Inferior parietal cortex (tissue), 1 donor: Measurements from ENCODE around the gene KRTAP1-4.
"Not testable (repeated sequence)": the region's sequence is repeated elsewhere in the genome, so short reads cannot be mapped to it uniquely, and the experiment has no call there.

ENCODE experiments used
- DNase-seq: peaks from one replicate; pipeline ENCODE4 v3.0.0-alpha.2; 2016; ENCODE audit errors: extremely low spot score

KRTAP1-4 gene, protein sequence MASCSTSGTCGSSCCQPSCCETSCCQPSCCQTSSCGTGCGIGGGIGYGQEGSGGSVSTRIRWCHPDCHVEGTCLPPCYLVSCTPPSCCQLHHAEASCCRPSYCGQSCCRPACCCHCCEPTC

DNA sequence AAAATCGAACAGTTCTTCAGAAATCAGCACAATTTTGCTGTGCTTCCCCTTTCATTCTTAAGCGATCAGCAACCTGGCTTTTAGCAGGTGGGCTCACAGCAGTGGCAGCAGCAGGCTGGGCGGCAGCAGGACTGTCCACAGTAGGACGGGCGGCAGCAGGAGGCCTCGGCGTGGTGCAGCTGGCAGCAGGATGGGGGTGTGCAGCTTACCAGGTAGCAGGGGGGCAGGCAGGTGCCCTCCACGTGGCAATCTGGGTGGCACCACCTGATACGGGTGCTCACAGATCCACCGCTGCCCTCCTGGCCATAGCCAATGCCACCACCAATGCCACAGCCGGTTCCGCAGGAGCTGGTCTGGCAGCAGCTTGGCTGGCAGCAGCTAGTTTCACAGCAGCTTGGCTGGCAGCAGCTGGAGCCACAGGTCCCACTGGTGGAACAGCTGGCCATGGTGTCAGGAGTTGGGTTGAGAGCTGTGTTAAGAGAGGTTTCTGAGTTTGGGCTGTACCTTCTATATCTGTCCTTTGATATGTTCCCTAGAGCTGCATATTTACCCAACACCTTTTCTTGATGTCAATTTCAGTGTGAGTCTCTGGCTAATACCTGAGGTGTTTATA is at the start of gene KRTAP1-4:
Gene KRTAP1-4, minus strand, starts transcription at position 563 of the 613 bp plus-strand sequence. Its CDS starts 117 bp downstream, at position 446.
- no peak for DNase-seq

DNA sequence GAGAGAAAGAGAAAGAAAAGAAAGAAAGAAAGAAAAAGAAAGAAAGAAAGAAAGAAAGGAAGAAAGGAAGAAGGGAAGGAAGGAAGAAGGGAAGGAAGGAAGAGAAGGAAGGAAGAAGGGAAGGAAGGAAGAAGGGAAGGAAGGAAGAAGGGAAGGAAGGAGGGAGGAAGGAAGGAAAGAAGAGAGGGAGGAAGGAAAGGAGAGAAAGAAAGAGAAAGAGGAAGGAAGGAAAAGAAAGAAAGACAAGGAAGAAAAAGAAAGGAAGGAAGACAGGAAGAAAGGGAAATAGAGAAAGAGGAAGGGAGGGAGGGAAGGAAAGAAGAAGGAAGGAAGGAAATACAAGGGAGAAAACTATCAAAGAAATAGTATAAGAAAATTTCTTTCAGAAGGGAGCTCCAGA is 46.8 kb upstream of the KRTAP1-4 start:
- no peak for DNase-seq

DNA sequence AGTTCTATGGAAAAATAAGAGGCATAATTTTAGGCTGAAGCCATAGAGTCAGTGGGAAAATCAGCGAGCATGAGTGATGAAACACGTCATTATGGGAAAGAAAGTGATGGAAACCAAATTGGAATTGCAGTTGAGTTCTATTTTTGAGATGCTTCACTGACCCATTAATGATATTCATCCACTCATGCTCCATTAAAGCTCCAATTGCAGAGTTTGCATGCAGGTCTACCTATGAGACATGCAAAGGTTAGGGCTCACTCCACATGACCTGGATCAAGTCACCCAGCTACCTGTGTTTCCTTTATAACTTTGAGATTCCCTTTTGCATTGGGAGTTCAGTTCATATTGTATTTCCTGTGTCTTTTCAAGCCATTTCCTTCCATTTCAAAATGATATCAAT is 43.7 kb upstream of the KRTAP1-4 start:
- no peak for DNase-seq

DNA sequence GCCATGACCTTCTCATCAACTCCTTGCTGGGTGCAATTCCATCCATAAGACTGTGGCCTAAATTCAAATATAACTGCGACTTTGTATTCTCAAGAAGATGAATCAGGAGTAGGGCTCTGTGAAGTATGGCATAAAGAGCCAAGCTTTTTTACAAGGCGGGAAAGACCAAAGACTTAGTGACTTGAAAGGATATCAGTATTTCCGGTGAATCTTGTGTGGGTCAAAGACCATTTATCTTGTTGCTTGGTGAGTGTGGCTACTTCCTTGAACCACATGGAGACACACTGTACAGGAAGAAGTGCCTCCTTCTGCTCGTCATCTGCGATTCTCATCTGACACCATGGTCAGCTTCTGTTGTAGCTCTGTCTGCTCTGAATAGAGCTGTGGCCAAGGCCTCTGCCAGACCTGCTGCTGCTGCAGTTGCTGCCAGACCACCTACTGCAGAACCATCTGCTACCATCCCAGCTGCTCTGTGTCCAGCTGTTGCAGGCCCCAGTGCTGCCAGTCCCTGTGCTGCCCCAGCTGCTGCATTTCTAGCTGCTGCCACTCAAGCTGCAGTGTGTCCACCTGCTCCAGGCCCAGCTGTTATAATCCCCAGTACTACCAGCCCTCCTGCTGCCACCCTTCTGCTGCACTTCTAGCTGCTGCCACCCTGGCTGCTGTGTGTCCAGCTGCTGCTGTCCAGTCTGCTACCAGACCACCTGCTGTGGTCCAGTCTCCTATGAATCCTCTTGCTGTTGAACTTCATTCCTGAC is 41.8 kb upstream of the KRTAP1-4 start:
- DNase-seq, result no peak

DNA sequence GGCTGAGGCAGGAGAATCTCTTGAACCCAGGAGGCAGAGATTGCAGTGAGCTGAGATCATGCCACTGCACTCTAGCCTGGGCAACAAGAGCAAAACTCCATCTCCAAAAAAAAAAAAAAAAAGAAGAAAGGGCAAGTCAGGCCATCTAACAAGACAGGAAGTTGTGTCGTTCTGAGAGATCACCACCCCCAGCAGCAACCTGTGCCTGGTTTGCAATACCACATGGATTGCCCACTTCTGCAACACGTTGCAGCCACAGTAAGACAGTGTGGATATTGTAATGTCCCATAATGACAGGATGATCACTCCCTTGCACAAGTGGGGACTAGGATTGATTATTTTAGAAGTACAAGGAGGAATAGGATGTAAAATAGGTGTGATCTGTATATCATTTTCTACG is 39.0 kb upstream of the KRTAP1-4 start:
- DNase-seq, result no peak

DNA sequence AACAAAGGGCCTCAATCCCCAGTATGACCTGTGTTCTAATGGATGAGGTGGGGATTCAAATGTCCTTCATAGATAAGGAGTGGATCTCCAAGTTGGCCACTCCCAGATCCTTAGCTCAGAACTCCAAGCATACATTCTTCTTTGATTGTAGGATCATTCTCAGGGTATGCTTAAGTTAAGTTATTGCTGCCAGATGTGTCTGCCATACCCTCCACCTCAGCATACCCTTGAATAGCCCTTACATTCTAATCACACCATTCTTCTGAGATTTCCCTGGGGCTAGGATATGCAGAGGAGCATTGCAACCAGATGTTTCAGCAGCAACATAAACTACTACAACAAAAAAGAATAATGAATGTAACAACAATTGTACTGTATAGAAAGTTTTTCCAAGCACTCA is 37.3 kb upstream of the KRTAP1-4 start:
- no peak for DNase-seq

DNA sequence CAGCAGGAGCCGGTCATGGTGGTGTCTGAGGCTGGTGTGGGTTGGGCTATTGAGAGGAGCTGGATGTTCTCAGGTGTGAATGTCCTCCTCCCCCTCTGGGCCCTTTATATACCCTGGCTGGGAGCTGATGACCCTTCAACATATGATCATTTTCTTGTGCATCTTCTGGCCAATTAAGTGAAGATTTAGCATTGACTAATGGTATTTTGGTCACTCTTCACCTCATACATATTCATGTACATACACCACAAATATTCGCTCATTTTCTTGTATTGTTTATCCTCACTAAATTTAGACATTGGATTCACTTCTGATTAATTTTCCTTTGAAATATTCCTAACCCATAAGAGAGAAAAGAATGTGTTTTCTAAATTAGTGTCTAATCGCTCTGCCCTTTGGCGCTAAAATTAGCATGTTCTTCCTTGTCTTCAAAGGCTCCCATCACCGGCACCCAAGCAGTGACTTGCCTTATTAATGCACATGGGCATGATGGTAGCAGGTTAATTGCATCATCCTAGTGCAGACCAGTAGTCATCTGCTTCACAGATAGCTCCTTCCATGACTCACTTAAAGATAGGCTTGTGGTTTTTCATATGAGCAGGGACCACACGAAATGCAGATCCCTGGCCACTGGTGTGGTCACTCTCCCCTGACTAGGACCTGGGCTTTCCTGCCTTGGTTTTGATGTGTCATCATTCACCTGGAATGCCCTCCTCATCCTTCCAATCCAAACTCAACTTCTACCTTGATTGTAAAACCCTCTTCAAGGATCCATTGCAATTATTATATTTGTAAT is 36.0 kb upstream of the KRTAP1-4 start, which contains the start of gene KRTAP2-4:
Gene KRTAP2-4, minus strand, starts transcription at position 51 of the 796 bp plus-strand sequence. Its CDS starts 34 bp downstream, at position 17.
- no peak for DNase-seq

DNA sequence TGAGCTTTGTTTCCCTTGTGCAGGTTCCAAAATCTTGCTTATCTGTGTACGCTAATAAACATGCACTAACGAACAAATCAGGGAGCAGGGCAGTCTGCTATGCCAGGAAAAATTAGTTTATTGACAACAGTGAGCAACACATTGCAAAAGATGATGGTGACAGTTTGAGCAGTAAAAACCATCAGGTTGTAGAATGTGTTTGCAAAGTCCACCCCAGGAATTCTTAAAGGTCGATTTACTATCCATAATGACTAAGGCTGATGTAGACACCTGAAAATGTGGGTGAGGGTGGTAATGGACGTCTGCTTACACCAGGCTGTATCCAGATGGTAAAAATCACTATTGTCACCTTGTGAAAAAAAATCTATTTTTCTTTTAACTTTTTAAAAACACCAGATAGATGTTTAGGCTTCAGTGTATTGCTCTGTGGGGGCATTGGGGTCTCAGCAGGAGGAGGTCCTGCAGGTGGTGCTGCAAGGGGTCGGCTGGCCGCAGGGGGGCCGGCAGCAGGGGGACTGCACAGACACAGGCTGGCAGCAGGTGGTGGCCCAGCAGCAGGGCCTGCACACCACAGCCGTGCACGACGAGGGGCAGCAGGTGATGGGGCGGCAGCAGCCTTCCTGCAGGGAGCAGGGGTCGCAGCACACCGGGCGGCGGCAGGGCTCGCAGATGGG is 35.2 kb upstream of the KRTAP1-4 start:
- DNase-seq, result not testable (repeated sequence)

DNA sequence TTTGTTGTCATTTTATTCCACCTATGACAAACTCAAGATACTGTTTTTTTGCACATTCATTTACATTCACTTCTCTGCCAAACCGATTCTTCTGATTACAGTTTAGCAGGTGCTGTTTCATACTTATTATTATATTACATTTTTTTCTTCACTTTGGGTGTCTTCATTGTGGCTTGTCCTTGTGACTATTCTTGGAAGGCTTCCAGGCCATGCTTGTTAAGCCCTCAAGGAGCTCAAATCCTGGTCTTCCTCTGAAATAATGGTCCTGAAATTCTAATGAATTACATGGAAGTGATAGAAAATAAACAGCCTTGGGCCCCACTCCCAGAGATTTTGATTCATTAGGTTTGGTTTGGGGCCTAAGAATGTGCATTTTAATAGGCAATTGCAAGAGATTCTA is 34.3 kb upstream of the KRTAP1-4 start:
- DNase-seq, result no peak

DNA sequence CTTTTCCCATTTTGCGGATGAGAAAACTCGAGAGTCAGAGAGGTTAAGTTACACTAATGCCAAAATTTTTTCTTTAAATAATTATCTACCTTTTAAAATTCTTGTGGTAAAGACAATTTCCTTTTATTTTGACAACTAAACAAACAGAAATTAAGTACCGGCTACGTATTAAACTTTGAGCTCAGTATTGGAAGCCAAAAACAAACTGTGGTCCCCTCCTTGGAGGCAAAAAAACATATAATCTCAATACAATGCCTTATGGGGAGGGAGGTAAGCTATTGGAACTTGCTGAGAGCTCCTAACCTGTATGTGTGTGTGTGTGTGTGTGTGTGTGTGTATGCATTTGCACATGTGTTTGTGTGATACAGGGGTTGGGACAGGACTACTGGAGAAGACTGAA is 33.5 kb upstream of the KRTAP1-4 start:
- DNase-seq, result no peak

DNA sequence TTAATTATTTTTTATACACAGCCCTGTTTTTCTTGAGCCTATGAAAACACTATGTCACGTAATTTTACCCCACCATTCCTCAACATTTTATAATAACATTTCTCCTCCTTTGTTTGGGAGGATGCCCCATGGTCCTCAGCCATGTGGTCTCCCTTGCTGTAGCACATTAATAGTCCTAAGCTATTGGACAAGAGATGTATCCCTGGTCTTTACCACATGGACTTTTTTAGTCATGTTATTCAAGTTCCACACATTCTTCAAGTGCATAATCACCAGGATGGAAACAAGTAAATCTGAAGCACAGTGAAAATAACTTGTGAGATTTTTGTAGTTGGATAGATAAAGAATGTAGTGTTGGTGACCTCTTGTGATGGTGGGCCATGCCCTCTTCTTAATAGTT is 32.0 kb upstream of the KRTAP1-4 start:
- no peak for DNase-seq

DNA sequence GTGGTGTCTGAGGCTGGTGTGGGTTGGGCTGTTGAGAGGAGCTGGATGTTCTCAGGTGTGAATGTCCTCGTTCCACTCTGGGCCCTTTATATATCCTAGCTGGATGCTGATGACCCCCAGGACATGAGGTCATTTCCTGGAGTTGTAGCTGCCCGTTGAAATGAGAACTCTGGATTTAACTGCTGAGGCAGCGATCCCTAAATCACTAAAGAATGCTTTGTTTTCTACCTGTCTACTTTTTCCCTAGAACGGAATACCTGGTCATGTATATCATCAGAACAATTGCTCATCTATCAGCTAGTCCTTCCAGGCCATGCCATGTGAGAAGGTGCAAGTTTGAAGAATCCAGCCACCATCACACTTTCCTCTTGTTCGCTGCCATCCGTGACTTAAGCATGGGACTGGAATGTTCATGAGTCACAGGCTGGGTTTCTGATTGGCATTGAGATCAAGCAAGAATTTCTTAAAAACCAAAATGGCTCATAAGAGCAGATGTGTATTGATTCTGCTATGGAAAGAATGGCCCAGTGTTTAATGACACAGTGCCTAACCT is 30.1 kb upstream of the KRTAP1-4 start, which contains the start of gene KRTAP2-3:
Gene KRTAP2-3, minus strand, starts transcription at position 63 of the 553 bp plus-strand sequence. CDS start 64 bp downstream, outside the sequence.
- no peak for DNase-seq

DNA sequence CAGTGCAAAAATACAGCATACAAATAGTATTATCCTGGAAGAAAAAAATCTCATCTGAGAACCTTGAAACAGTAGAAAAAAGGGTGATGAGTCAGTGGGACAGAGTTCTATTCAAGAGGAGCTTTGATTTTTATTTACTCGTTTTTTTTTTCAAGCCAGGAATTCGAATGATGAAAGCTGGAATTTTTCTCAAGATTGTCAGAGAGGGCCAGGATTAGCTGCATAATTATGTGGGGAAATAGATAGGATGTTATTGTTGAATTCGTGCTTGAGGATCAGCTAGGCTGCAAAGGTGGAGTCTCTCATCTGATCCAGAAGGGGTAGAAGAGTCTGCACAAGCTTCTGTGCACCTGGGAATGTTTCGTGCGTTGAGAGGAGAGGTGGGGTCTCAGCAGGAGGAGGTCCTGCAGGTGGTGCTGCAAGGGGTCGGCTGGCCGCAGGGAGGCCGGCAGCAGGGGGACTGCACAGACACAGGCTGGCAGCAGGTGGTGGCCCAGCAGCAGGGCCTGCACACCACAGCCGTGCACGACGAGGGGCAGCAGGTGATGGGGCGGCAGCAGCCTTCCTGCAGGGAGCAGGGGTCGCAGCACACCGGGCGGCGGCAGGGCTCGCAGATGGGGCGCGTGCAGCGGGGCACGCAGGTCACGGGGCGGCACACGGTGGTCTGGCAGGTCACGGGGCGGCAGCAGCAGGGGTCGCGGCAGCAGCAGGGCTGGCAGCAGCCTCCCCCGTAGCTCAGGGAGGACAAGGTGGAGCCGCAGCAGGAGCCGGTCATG is 29.5 kb upstream of the KRTAP1-4 start:
- DNase-seq, result not testable (repeated sequence)

DNA sequence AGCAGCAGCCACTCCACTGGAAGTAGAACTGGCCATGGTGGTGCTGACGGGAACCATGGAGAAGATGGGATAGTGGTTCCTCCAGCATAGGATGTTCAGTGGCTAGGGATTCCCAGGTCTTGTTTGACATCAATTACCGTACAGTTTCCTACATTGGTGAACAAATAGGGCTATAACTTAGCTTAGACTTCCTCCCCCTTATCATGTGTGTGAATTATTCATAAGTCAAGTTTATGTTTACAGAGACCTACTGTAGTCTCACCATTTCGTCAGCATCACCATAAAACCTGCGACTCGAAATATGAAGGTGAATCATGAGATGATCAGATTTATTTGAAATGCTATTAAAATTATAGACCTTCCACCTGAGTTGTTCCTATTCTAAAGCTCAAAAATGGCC is 28.7 kb upstream of the KRTAP1-4 start:
- DNase-seq, result no peak

DNA sequence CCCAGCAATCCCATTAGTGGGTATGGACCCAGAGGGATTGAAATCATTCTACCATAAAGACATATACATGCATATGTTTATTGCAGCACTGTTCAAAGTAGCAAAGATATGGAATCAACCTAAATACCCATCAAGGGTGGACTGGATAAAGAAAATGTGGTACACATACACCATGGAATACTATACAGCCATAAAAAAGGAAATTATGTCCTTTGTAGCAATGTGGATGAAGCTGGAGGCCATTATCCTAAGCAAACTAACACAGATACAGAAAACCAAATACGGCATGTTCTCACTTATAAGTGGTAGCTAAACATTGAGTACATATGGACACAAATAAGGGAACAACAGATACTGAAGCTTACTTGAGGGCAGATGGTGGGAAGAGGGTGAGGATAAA is 27.6 kb upstream of the KRTAP1-4 start:
- no peak for DNase-seq

DNA sequence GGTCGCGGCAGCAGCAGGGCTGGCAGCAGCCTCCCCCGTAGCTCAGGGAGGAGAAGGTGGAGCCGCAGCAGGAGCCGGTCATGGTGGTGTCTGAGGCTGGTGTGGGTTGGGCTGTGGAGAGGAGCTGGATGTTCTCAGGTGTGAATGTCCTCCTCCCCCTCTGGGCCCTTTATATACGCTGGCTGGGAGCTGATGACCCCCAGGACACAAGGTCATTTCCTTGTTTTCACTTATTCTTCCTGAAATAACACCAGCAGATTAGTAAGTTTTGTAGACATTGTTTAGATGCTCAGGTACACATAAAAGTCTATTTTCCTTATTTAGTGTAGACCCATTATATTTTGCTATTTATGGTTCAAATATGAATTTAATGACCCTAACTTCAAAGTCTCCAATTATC is 25.1 kb upstream of the KRTAP1-4 start, which contains the start of gene KRTAP2-2:
Gene KRTAP2-2, minus strand, starts transcription at position 101 of the 400 bp plus-strand sequence. Its CDS starts 19 bp downstream, at position 82.
- DNase-seq, result not testable (repeated sequence)

DNA sequence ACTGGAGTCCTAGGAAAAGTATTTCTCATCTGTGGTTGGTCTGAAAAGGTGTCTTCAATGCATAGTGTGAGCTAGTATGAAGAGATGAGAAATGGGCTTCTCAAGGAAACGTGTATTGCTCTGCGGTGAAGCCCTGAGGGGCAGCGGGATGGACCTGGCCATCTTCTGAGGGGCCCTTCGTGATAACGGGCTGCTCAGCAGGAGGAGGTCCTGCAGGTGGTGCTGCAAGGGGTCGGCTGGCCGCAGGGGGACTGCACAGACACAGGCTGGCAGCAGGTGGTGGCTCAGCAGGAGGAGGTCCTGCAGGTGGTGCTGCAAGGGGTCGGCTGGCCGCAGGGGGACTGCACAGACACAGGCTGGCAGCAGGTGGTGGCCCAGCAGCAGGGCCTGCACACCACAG is 24.6 kb upstream of the KRTAP1-4 start:
- DNase-seq, result not testable (repeated sequence)

DNA sequence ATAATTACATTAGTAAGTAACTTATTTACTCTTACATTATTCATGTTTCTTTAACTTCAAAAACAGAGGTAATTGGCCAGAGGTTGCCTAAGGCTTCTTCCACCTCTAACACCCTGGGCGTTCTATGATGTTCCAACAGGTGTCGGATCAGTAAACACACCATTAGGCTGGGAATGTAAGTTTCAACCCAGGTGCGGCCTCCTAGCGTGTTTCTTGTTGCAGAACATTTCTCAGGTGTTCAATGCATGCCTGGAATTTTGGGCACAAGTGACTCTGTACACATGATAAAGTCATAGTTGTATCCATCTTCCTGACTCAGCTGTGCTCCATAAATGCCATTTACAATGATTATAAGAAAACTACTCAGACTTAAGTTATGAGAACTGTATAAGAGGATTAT is 24.0 kb upstream of the KRTAP1-4 start:
- no peak for DNase-seq

DNA sequence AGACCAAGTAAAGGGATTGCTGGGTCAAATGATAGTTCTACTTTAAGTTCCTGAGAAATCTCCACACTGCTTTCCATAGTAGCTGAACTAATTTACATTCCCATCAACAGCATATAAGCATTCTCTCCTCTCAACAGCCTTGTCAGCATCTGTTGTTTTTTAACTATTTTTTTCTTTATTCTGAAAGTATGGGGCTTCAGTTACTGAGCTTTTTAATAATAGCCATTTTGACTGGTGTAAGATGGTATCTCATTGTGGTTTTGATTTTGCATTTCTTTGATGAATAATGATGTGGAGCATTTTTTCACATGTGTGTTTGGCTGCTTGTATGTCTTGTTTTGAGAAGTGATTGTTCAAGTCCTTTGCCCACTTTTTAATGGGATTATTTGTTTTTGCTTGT is 22.6 kb upstream of the KRTAP1-4 start:
- DNase-seq, result no peak

DNA sequence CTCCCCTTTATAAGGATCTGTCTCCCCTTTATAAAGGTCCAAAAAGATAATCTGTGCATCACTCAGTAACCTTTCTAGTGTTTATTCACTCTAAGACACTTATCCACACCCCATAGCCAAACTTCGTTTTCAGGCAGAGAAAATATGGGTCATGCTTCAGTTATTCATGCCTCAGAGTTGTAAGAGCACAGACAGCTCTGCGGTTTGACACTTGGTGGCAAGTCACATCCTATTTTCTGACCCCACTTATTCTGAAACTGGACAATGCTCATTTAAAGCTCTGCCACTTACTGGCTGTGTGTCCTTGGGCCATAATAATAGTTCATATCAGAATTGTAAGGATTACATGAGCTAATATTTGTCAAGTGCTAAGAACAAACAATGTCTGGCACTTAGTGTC is 19.1 kb upstream of the KRTAP1-4 start:
- DNase-seq, result no peak
